MM.1S (cell line): ENCODE results near the gene SZT2.

Source experiments
- DNase-seq: peaks from one replicate; pipeline ENCODE4 v3.0.0-alpha.2; 2015
- H2AFZ ChIP-seq: fragments of 300-600 bp; sonication (generic); 2 replicates; pipeline ENCODE4 v1.6.0; 2016; ENCODE audit warnings: antibody characterized with exemption, low read length
- H3F3A ChIP-seq: fragments of 300-600 bp; sonication (generic); 2 replicates; pipeline ENCODE4 v1.6.1; 2016; ENCODE audit warnings: mild to moderate bottlenecking, antibody characterized with exemption, low read length, moderate library complexity, mixed read lengths; ENCODE audit not compliant: insufficient read depth
- H3K27ac ChIP-seq: fragments of 300-600 bp; sonication (generic); 2 replicates; pipeline ENCODE4 v1.5.1; 2016; ENCODE audit warnings: mild to moderate bottlenecking, low read length
- H3K27me3 ChIP-seq: fragments of 300-600 bp; sonication (generic); replicated peaks from 2 replicates; pipeline ENCODE4 v1.6.0; 2016; ENCODE audit warnings: low read length; ENCODE audit not compliant: insufficient read depth
- H3K36me3 ChIP-seq: fragments of 300-600 bp; sonication (generic); replicated peaks from 2 replicates; pipeline ENCODE4 v1.6.1; 2016; ENCODE audit warnings: mild to moderate bottlenecking, low read length, mixed read lengths; ENCODE audit not compliant: insufficient read depth
- H3K4me1 ChIP-seq: fragments of 300-600 bp; sonication (generic); 2 replicates; pipeline ENCODE4 v1.6.1; 2016; ENCODE audit warnings: low read length, mixed read lengths
- H3K4me2 ChIP-seq: fragments of 300-600 bp; sonication (generic); 2 replicates; pipeline ENCODE4 v1.6.0; 2016; ENCODE audit warnings: low read depth, low read length
- H3K4me3 ChIP-seq: fragments of 300-600 bp; sonication (generic); 2 replicates; pipeline ENCODE4 v1.5.1; 2016; ENCODE audit warnings: low read length, mixed read lengths
- H3K79me2 ChIP-seq: fragments of 300-600 bp; sonication (generic); 2 replicates; pipeline ENCODE4 v1.6.1; 2016; ENCODE audit warnings: mixed run types, low read length, mixed read lengths
- H3K9ac ChIP-seq: fragments of 300-600 bp; sonication (generic); 2 replicates; pipeline ENCODE4 v1.6.1; 2016; ENCODE audit warnings: low read length, mixed read lengths
- H3K9me2 ChIP-seq: fragments of 300-600 bp; sonication (generic); replicated peaks from 2 replicates; pipeline ENCODE4 v1.6.1; 2016; ENCODE audit warnings: mild to moderate bottlenecking, low read length, mixed read lengths; ENCODE audit not compliant: insufficient read depth
- H3K9me3 ChIP-seq: fragments of 300-600 bp; sonication (generic); replicated peaks from 2 replicates; pipeline ENCODE4 v1.6.1; 2016; ENCODE audit warnings: mild to moderate bottlenecking, low read length, mixed read lengths; ENCODE audit not compliant: insufficient read depth
- H4K20me1 ChIP-seq: fragments of 300-600 bp; sonication (generic); 2 replicates; pipeline ENCODE4 v1.6.1; 2016; ENCODE audit warnings: mild to moderate bottlenecking, low read length, moderate library complexity, mixed read lengths; ENCODE audit not compliant: insufficient read depth
- CTCF ChIP-seq: fragments of 300-600 bp; sonication (generic); IDR thresholded peaks from 2 replicates; pipeline ENCODE4 v1.5.1; 2016; ENCODE audit warnings: antibody characterized with exemption, low read length, mixed read lengths
- EZH2 ChIP-seq: fragments of 300-600 bp; sonication (generic); optimal IDR thresholded peaks from 2 replicates; pipeline ENCODE3; 2017; ENCODE audit warnings: low read depth, mild to moderate bottlenecking, antibody characterized with exemption, low read length, mixed read lengths
- EZH2phosphoT487 ChIP-seq: fragments of 300-600 bp; sonication (generic); IDR thresholded peaks from 2 replicates; pipeline ENCODE4 v1.6.1; 2018; ENCODE audit warnings: antibody characterized with exemption, low read length

SZT2 gene

GRCh38 chr1:43460988-43461693, 71.4 kb downstream of the SZT2 start:
- no peaks in the 10 kb centered on the region for H3K9me2 ChIP-seq
- H3F3A ChIP-seq: no peaks in the 10 kb centered on the region
- H3K9ac ChIP-seq: no peak overlapping the region
- no peak overlapping the region for H3K27ac ChIP-seq
- no peaks in the 10 kb centered on the region for H3K36me3 ChIP-seq
- H3K79me2 ChIP-seq: no peaks in the 10 kb centered on the region
- no peaks in the 10 kb centered on the region for H3K4me1 ChIP-seq
- H4K20me1 ChIP-seq: no peaks in the 10 kb centered on the region
- no peaks in the 10 kb centered on the region for H3K27me3 ChIP-seq
- H3K4me3 ChIP-seq: no peak overlapping the region
- no peak overlapping the region for H2AFZ ChIP-seq
- H3K9me3 ChIP-seq: no peaks in the 10 kb centered on the region
- no peak for DNase-seq
- no peak overlapping the region for H3K4me2 ChIP-seq
- TF ChIP-seq EZH2 (no peak), CTCF (no peak), EZH2phosphoT487 (no peak)

- Histone ChIP-seq H3K79me2 (no peaks in the 10 kb centered on the region), H3K9ac (no peak overlapping the region), H3K27ac (no peak overlapping the region), H4K20me1 (no peaks in the 10 kb centered on the region), H2AFZ (no peak overlapping the region), H3F3A (no peaks in the 10 kb centered on the region), H3K27me3 (no peaks in the 10 kb centered on the region), H3K9me2 (no peaks in the 10 kb centered on the region), H3K4me3 (no peak overlapping the region), H3K4me2 (no peak overlapping the region), H3K4me1 (no peaks in the 10 kb centered on the region), H3K9me3 (no peaks in the 10 kb centered on the region), H3K36me3 (no peaks in the 10 kb centered on the region)
- no peak for DNase-seq
- no peak for TF ChIP-seq EZH2phosphoT487
- TF ChIP-seq EZH2: no peak
- no peak for TF ChIP-seq CTCF
These were observed 73.8 kb downstream of the SZT2 start for GRCh38 chr1:43463479-43463878.

GRCh38 chr1:43464681-43465504, 75.2 kb downstream of the SZT2 start:
- H3K9me3 ChIP-seq: no peaks in the 10 kb centered on the region
- no peak for DNase-seq
- no peaks in the 10 kb centered on the region for H3K79me2 ChIP-seq
- H3K27me3 ChIP-seq: no peaks in the 10 kb centered on the region
- H3K4me1 ChIP-seq: no peaks in the 10 kb centered on the region
- H3K4me3 ChIP-seq: no peak overlapping the region
- no peaks in the 10 kb centered on the region for H4K20me1 ChIP-seq
- H3K4me2 ChIP-seq: no peak overlapping the region
- H3K36me3 ChIP-seq: no peaks in the 10 kb centered on the region
- no peak overlapping the region for H3K27ac ChIP-seq
- H3K9ac ChIP-seq: no peak overlapping the region
- no peaks in the 10 kb centered on the region for H3F3A ChIP-seq
- no peaks in the 10 kb centered on the region for H3K9me2 ChIP-seq
- no peak overlapping the region for H2AFZ ChIP-seq
- TF ChIP-seq CTCF (no peak), EZH2 (no peak)
